Fibroblast of peridontal ligament (primary cell): ENCODE data around the gene SPATS2.
A peak's percentile ranks its signal among the peaks of the same experiment; 100 is the strongest.
"Not testable (repeated sequence)": the region's sequence is repeated elsewhere in the genome, so short reads cannot be mapped to it uniquely, and the experiment has no call there.

ENCODE experiments used
- DNase-seq: peaks from one replicate; pipeline ENCODE4 v3.0.0-alpha.2; 2010; ENCODE audit errors: extremely low read depth

The SPATS2 gene

GRCh38 chr12:49465132-49465531 is 97.9 kb downstream of the SPATS2 start:
- no peak for DNase-seq

GRCh38 chr12:49470986-49471385 is 103.7 kb downstream of the SPATS2 start:
- DNase-seq: no peak

- no peak for DNase-seq
These were observed 104.3 kb downstream of the SPATS2 start for GRCh38 chr12:49471557-49471956.

GRCh38 chr12:49476091-49476490 is 108.8 kb downstream of the SPATS2 start:
- no peak for DNase-seq

- DNase-seq: no peak
These were observed 111.8 kb downstream of the SPATS2 start for GRCh38 chr12:49478949-49479664.

- no peak for DNase-seq
These were observed 115.1 kb downstream of the SPATS2 start for GRCh38 chr12:49482095-49483051.

- no peak for DNase-seq
These were observed 116.4 kb downstream of the SPATS2 start for GRCh38 chr12:49483619-49484018.

- DNase-seq: no peak
These were observed 120.3 kb downstream of the SPATS2 start for GRCh38 chr12:49487605-49488004.

GRCh38 chr12:49489154-49489553 is 121.9 kb downstream of the SPATS2 start:
- DNase-seq: no peak

- peak; percentile 19 for DNase-seq
These were observed 122.5 kb downstream of the SPATS2 start for GRCh38 chr12:49489720-49490119.

- DNase-seq: no peak
These were observed 124.6 kb downstream of the SPATS2 start for GRCh38 chr12:49491823-49492222.

GRCh38 chr12:49493900-49494299 is 126.6 kb downstream of the SPATS2 start:
- DNase-seq: no peak

- DNase-seq: no peak
These were observed 129.4 kb downstream of the SPATS2 start for GRCh38 chr12:49496417-49497360.

- DNase-seq: no peak
These were observed 134.6 kb downstream of the SPATS2 start for GRCh38 chr12:49501895-49502294.

GRCh38 chr12:49502590-49502989 is 135.3 kb downstream of the SPATS2 start:
- no peak for DNase-seq

GRCh38 chr12:49503674-49504180 is 136.5 kb downstream of the SPATS2 start:
- no peak for DNase-seq

GRCh38 chr12:49505672-49506071 is 138.4 kb downstream of the SPATS2 start:
- no peak for DNase-seq

- peak; percentile 63 for DNase-seq
These were observed 139.9 kb downstream of the SPATS2 start for GRCh38 chr12:49507139-49507538.

GRCh38 chr12:49509681-49510080 is 142.4 kb downstream of the SPATS2 start:
- DNase-seq: not testable (repeated sequence)

- DNase-seq: no peak
These were observed 144.1 kb downstream of the SPATS2 start for GRCh38 chr12:49511410-49511809.

- DNase-seq: no peak
These were observed 145.3 kb downstream of the SPATS2 start for GRCh38 chr12:49512546-49512945.
